COLO668 (cell line): ENCODE data around the gene RAB40C.
"Not testable (repeated sequence)": the region's sequence is repeated elsewhere in the genome, so short reads cannot be mapped to it uniquely, and the experiment has no call there.

Source experiments
- DNase-seq: peaks from one replicate; lab custom pipeline; 2025; ENCODE audit not compliant: unreplicated experiment; lab: John Stamatoyannopoulos, UW

The RAB40C gene

DNA sequence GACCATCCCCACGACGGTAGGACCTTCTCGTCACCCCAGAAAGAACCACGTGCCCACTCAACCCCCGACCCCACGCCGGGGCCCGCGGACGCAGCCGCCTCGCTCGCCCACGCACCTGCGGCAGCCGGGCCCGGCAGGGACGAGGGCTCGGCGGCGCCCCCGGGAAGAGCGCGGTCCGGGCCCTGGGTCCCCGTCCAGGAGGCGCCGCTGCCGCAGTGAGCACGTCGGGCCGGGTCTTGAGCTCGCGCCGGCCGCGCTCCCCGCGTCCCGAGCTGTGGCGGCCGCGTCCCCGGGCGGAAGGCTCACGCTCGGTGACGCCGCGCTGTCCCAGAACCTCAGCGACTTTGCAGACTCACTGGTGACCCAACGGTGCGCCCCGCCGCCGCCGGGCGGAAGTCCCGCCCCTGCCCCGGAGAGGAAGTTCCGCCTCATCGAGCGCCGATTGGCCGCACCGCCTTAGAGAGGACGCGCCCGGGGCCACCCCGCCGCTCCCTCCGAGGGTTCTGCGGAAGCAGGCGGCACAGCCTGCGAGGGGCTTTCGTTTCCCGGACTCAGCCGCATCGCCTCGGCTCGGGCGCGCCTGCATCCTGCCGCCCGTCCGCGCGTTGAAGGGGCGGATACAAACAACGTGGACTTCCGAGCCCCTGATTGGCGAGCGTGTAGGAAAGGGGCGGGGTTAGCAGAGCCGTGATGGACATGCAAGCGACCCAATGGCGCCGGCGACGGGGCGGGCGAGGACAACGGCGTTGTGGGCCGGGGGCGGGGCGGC lies 793 bp upstream of the RAB40C start:
- peak; percentile 96 for DNase-seq

DNA sequence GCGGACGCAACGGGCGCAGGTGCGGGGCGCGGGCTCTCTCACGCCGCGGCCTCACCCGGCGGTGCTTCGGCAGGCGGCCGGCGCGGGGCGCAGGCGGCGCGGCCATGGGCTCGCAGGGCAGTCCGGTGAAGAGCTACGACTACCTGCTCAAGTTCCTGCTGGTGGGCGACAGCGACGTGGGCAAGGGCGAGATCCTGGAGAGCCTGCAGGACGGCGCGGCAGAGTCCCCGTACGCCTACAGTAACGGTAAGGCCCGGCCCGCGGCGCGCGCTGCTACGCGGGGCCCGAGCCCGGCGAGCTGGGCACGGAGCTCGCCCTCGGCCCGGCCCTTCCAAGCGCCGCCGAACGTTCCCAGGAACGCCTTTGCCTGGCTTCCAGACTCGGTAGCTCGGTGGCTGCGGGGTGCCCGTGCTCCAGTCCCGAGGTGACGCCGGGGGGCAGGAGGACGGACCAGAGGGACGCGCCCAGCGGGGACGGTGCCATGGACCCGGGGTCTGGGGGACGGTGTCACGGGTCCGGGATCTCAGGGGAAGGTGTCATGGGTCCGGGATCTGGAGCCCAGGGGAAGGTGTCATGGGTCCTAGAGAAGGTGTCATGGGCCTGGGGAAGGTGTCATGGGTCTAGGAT lies 435 bp downstream of the RAB40C start:
- peak; percentile 74 for DNase-seq

DNA sequence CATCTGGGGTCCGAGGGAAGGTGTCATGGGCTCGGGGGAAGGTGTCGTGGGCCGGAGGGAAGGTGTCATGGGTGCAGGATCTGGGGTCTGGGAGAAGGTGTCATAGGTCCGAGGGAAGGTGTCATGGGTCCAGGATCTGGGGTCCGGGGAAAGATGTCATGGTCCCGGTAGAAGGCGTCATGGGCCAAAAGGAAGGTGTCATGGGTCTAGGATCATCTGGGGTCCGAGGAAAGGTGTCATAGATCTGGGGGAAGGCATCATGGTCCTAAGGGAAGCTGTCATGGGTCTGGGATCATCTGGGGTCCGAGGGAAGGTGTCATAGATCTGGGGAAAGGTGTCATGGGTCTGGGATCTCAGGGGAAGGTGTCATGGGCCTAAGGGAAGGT lies 942 bp downstream of the RAB40C start:
- no peak for DNase-seq

DNA sequence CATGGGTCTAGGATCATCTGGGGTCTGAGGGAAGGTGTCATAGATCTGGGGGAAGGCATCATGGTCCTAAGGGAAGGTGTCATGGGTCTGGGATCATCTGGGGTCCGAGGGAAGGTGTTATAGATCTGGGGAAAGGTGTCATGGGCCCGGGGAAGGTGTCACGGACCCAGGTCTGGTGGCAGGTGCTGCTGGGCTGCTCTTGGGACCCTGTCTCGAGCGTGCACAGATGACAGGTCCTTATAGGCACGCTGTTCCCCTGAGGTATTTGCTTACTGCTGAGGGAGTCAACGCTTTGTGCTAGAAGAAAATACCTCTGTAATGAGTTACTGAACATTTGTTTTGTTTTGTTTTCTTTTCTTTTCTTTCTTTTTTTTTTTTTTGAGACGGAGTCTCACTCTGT lies 1.4 kb downstream of the RAB40C start:
- peak; percentile 18 for DNase-seq

DNA sequence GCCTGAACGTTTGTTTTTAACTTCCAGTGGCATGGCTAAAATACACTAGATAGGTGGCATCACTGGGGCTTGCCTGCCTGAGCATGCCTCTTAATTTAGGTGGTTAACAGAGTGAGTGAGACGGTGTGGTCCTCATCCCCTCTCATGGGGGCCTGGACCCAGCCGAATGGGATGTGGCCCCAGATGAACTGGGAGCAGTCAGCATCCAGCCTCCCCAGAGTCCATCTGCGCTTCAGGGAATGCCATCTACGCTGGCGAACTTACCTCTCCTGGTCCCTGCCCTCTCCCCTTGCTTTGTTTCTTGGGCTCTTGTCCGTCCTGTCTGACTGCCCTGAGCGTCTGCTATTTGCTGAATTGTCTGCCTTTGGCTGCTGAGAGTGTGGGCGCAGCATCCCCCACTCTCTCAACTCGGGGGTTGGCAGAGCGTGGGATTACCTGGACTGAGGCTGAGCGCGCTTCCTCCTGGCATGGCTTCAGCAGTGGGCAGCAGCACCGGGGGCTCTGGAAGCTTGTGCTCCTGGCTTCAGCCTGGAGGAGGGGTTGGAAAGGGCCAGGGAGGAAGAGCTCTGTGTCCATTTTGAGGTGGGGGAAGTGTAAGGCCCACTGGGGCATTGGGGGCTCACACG lies 2.1 kb downstream of the RAB40C start:
- peak; percentile 43 for DNase-seq

DNA sequence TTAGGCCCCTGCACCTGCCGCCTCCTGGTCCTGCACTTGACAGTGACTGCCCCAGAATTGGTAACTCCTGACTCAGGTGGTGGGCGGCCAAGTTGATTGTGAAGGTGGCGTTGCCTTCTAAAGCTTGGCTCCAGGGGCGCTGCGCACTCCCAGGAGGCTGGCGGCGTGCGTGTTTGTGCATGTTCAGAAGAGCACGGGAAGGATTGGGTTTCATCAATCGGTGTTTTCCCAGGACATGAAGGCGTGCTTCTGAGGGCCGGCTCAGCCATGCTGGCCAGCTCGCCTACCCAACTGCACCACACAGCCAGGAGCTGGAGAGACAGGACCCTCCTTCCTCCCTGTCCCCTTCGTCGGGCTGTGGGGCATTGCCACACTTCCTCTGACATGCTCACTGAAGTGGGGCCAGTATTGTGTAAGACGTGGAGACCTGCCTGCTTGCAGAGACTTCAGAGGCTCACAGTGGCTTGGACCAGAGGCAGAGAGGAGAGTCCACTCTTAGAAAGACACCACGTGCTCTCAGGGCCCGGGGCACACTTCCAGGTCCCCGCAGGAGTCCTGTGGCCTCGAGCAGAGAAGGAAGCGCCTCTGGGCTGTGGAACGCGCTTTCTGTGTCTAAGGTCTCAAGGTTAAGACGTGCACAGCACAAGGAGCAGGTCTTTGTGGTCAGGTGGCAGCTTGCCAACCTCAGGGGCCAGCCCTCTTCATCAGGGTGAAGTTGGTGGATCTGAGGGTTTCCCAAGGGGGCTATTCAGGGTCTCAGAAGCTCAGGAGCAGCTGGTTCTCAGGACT lies 2.8 kb downstream of the RAB40C start:
- DNase-seq, result peak; percentile 94

DNA sequence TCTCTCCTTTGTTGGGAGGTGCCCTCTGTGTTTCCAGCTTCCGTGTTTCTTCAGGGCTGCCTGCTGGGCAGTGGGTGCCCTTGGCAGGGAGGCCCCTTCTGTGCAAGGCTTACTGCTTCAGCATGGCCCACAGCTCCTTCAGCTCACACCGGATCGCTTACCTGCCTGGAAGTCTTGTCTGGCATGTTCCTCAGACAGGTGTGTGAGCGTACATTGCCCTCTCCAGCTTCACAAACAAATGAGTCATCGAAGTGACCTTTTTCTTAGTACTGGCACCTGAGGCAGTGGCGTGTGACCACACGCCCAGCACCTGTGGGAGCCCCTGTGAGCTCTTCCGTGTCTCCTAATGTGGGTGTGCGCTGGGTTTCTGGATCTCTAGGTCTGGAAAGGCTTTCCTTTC lies 3.5 kb downstream of the RAB40C start:
- peak; percentile 89 for DNase-seq

DNA sequence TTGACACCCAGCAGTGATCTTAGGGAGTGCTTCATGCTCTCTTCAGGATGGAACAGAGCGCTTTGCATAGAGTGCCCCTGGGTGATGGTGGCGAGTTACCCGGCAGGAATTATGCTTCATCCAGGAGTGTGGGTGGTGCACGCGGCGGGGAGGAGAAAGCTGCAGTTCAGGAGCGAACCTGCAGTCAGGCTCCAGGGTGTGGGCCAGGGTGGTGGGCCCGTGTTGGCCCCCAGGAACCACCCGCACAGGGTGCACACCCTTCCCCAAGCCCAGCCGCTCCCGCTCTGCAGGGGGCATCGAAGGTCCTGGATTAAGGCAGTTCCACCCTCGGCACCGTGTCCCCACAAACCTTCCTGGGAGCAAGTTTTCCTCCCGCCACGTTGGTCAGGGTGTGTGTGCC lies 3.9 kb downstream of the RAB40C start:
- DNase-seq, result peak; percentile 79

DNA sequence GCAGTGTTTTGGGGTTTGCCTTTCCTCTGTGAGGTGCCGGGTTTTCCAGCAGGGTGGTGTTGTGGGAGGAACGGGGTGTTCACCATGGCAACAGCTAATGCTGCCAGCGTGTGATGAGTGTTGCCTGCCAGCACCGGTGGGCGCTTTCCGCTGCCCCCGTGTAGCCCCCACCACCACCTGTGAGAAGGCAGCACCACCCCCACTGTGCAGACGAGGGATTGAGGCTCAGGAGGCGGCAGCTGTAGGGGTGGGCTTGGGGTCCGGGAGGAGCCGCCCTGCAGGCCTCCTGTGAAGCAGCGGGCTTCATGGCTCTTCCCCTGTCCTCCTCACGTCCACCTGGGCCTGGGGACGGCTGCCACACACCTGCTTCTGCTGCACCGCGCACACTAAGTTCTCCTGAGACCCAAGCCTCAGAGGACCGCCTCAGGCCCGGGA lies 5.2 kb downstream of the RAB40C start:
- peak; percentile 16 for DNase-seq

DNA sequence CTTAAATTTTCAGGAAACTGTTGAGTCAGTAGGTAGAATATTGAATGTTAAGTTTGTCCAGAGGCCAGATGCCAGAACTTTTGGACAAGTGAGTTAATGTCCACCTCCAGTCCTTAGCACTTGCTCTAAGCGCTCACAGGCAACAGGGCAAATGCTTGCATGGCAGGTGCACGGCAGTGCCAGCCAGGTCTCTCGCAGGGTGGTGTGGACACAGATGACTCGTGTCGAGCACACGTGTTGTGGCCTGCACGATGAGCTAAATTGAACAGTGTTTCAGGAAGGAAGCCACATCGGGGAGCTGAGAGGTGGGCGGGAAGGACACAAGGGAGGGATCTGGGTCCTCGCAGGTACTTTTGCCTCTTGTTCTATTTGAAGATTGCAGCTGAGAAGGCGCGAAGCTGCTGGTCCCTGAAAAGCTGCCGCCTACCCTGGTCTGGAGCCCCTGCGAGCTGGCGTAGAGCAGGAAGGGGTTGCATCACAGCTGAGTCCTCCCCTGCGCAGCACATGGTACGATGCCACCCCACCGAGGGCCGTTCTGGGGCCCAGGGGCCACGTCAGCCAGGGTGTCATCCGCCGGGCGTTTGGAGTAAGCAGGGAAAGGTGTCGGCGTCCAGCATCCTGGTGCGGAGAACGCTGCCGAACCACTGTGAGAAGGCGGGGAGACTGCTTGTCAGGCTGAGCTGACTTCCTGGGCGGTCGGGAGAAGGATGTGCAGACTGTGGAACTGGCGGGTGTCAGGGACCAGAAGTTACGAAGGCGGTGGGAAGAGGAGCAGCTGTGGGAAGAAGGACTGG lies 6.3 kb downstream of the RAB40C start:
- peak; percentile 70 for DNase-seq

DNA sequence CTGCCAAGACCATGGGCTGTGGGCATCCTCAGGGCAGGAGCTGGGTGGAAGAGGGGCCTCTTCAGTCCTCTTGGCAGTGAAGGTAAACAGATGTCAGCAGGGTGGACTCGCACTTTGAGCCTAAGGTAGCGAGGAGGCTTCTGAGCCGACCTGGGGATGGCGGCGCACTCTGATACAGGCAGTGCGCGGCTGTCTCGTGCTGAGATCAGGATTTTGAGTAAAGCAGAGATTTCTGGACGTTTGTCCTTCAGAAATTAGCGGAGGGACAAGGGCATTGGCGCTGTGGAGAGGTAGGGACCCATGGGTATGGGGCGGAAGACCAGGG lies 6.8 kb downstream of the RAB40C start:
- no peak for DNase-seq

DNA sequence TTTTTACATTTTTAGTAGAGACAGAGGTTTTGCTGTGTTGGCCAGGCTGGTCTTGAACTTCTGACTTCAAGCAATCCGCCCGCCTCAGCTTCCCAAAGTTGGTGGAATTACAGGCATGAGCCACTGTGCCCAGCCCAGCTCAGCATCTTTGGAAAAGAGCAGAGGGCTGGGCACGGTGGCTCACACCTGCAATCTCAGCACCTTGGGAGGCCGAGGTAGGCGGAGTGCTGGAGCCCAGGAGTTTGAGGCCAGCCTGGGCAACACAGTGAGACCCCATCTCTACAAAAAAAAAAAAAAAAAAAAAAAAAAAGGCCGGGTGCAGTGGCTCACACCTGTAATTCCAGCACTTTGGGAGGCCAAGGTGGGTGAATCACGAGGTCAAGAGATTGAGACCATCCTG lies 7.8 kb downstream of the RAB40C start:
- not testable (repeated sequence) for DNase-seq

DNA sequence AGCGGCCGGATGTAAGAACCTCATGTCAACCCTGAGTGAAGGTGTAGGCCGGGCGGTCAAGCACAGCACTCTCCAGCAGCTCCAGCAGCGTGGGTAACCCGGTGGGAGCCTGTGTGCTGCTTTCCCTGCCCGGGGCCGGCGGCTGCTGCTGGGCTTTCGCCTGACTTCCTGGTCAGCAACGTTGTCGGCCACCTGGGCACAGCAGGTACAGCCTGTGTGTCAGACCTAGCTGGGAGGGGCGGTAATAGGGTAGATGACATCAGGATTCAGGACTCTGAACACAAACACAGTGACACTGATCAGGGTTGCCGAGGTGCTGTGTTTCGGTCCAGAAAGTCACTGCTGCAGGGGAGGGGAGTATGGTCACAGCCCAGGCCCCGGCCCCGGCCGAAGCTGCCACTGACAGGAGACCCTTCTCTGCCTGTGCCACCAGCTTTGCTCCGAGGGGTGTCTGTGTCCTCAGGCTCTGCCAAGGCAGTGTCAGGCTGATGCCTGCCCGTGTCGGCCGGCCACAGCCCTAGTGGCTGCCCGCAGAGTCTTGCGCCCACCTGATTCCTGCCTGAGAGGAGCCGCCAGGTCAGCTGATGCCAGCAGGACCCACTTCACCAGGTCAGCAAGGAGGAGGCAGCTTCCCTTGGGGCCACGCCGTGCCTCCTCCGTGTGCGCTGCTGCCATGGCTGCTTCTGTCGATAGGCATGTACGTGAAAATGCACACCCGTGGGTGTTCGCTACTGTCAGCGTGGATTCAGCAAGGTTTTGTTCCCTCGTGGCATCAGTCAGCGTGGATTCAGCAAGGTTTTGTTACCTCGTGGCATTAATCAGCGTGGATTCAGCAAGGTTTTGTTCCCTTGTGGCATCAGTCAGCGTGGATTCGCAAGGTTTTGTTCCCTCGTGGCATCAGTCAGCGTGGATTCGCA lies 9.2 kb downstream of the RAB40C start:
- DNase-seq, result peak; percentile 45

DNA sequence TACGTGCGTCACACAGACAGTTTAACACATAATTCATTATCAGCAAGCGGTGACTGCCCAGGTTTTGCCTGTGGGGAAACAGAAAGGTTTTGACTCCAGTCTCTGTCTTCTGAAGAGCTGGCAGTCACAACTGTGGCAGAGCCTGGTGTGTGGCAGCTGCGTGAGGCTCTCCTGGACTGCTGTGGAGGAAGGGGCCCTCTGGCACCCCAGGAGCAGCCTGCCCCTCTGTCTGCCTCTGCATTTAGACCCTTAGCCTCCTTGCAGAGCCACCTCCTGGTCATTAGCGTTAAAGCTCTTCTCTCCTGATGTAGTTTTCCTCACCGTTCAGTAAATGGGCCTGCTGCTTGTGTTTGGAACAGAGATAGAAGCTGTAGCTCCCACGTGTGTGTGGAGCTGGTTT lies 10.9 kb downstream of the RAB40C start:
- peak; percentile 18 for DNase-seq

DNA sequence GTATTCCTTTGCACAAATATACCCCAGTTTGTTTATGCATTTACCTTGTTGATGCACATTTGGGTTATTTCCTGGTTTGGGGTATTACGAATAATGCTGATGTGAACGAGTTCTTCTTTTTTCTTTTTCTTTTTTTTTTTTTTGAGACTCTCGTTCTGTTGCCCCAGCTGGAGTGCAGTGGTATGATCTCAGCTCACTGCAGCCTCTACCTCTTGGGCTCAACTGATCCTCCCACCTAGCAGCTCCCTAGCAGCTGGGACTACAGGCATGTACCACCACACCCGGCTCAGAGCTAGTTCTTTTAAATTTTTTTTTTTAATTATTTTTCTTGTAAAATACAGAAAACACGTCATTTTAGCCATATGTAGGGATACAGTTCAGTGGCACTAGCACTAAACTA lies 14.1 kb downstream of the RAB40C start:
- DNase-seq, result no peak

DNA sequence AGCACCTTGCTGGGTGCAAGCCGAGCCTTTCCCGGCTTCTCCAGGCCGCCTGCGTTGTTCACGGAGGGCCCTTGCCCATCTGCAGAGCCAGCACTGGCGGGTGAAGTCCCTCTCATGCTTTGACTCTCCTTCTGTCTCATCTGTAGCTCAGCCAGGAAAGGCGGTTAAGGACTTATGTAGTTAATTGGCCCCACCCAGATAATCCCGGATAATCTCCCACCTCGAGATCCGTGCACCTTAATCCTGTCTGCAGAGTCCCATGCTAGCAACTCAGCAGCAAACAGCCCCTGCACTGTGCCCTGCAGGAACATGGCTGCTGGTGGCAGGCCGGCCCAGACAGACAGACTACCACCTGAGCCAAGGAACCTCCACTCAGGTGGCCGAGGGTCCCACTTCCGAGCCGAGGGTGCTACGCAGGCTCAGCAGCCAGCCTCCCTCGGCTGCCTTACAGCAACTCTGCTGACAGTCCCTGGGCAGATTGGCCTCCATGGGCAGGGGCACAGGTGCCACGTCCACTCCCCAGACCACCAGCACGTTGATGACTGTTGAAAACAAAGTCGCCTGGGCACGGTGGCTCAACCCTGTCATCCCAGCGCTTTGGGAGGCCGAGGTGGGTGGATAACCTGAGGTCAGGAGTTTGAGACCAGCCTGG lies 16.9 kb downstream of the RAB40C start:
- no peak for DNase-seq

DNA sequence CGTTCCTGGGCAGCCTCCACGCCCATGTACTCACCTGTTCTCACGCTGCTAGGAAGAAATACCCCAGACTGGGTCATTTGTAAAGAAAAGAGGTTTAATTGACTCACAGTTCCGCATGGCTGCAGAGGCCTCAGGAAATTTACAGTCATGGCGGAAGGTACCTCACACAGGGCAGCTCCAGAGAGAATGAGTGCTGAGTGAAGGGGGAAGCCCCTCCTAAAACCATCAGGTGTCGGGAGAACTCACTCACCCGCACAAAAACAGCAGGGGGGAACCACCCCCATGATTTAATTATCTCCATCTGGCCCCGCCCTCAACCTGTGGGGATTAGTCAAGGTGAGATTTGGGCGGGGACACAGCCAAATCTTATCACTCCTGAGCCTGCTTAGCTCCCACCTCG lies 18.2 kb downstream of the RAB40C start:
- peak; percentile 37 for DNase-seq

DNA sequence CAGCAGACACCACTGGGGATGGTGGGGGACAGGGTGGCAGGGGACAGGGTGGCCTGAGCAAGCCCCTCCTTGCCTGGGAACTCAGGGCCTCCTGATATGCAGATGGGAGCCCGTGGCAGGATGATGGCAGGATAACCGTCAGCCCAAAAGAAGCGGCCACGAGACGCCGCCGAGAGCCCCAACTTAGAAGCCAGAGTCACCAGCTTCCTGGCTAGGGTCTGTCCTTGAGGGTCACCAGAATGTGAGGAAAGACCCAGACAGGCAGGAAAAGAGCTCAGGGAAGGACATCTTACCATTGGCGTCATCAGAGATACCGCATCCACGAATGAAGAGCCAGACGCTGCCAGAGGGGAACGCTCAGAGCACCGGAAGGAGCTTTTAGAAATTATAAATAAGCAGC lies 19.4 kb downstream of the RAB40C start:
- DNase-seq, result no peak

DNA sequence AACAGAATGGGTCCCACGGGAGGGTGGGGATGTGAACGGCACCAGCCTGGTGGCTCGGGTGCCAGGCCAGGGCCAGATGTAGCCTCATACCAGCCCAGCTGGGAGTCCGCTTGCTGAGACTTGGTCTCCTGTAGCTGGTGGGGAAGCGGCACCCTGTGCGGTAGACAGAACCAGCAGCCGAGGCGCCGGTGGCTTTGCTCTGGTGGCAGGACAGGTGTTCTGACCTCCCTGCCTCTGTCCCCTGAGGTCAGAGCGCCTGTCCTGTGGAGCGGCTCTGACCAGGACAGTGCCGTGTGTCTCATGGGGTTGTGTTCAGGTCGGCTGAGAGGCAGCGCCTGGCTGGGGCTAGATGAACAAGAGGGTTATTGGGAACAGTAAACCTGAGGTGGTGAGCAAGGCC lies 20.1 kb downstream of the RAB40C start:
- DNase-seq, result no peak
